Activated CD4-positive, alpha-beta T cell treated with anti-CD3 and anti-CD28 coated beads, Interleukin-2, amount 10 ng/mL, durations not matched to agents 7 days and 5 days (primary cell): Measurements from ENCODE around the gene ZNF234. TPM values are rescaled to one million over a fixed set of nuclear protein-coding genes. Genes with fewer than 3 reads are reported as not detected.
A peak's percentile ranks its signal among the peaks of the same experiment; 100 is the strongest.
"Not testable (repeated sequence)": the region's sequence is repeated elsewhere in the genome, so short reads cannot be mapped to it uniquely, and the experiment has no call there.

Source experiments
- CTCF ChIA-PET: fragments of 350-600 bp; sonication (Branson Sonifier 250); formaldehyde crosslinking; loops from one replicate; lab custom pipeline; 2021; ENCODE audit warnings: antibody characterized with exemption; lab: Charles Lee
- POLR2A ChIA-PET: fragments of 350-600 bp; sonication (Branson Sonifier 250); formaldehyde crosslinking; loops from one replicate; lab custom pipeline; 2021; ENCODE audit warnings: antibody characterized with exemption; lab: Charles Lee
- DNase-seq: peaks from one replicate; pipeline ENCODE4 v3.0.0-alpha.2; 2020
- H3K27ac Mint-ChIP-seq: one replicate; pipeline ENCODE4 v1.8.0; 2021; ENCODE audit warnings: mild to moderate bottlenecking, moderate library complexity, mixed read lengths
- H3K27me3 Mint-ChIP-seq: one replicate; pipeline ENCODE4 v1.8.0; 2021; ENCODE audit warnings: mixed read lengths
- H3K36me3 Mint-ChIP-seq: one replicate; pipeline ENCODE4 v1.8.0; 2021; ENCODE audit warnings: low read depth, mixed read lengths
- H3K4me1 Mint-ChIP-seq: one replicate; pipeline ENCODE4 v1.8.0; 2021; ENCODE audit warnings: mixed read lengths
- H3K4me3 Mint-ChIP-seq: one replicate; pipeline ENCODE4 v1.8.0; 2021; ENCODE audit warnings: mild to moderate bottlenecking, moderate library complexity, mixed read lengths
- H3K9me3 Mint-ChIP-seq: one replicate; pipeline ENCODE4 v1.8.0; 2021; ENCODE audit warnings: mixed read lengths
- total RNA-seq, 2 experiments: library from RNA; stranded (reverse); gene quantifications; one replicate each; pipeline ENCODE4 v1.2.3, GENCODE V29; 2021

The ZNF234 gene
- total RNA-seq, 2 experiments from 2014 or later, result 12.1 to 12.9 TPM

GRCh38 chr19:44142059-44142433 is 692 bp downstream of the ZNF234 start:
- Mint-ChIP-seq H3K4me1 (peaks cover 19% of the 10 kb centered on the region), H3K27ac (peak overlapping the region; percentile 91), H3K36me3 (peaks cover 34% of the 10 kb centered on the region), H3K27me3 (no peaks in the 10 kb centered on the region), H3K9me3 (peaks cover 10% of the 10 kb centered on the region), H3K4me3 (peak overlapping the region; percentile 86)
- ChIA-PET CTCF (no interaction called here), POLR2A (interaction anchor here (0.6 kb wide), 1 partner anchor 476 kb away, joined by 3 read pairs; no protein-coding TSS in a partner anchor)
- DNase-seq, result no peak

- peaks cover 87% of the 10 kb centered on the region for H3K36me3 Mint-ChIP-seq
- peaks cover 27% of the 10 kb centered on the region for H3K9me3 Mint-ChIP-seq
- CTCF ChIA-PET, result interaction anchor here (0.6 to 1.0 kb wide), 2 partner anchors 15 to 165 kb away, joined by 3 read pairs; partner anchors contain the start of gene ZNF226
- H3K27me3 Mint-ChIP-seq, result no peaks in the 10 kb centered on the region
- H3K27ac Mint-ChIP-seq, result no peak overlapping the region
- no peaks in the 10 kb centered on the region for H3K4me1 Mint-ChIP-seq
- DNase-seq, result no peak
- POLR2A ChIA-PET, result no interaction called here
- H3K4me3 Mint-ChIP-seq, result no peak overlapping the region
These were observed 8.4 kb downstream of the ZNF234 start for GRCh38 chr19:44149776-44150175.

DNA sequence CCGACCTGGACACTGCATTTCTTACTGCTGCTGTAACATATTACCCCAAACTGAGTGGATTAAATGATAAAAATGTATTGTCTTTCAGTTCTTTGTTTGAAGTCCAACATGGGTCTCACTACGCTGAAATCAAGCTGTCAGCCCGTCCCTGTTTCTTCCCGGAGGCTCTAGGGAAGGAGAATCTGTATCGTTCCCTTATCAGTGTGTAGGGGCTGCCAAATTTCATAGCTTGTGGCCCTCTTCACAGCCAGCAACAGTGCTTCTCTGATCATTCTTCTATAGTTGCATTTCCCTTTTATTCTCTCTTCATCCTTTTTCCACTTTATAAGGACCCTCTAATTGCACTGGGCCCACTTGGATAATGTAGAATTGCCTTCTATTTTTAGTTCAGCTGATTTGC is 10.1 kb downstream of the ZNF234 start:
- POLR2A ChIA-PET, result no interaction called here
- CTCF ChIA-PET, result no interaction called here
- no peak for DNase-seq
- no peaks in the 10 kb centered on the region for H3K4me1 Mint-ChIP-seq
- peaks cover 33% of the 10 kb centered on the region for H3K9me3 Mint-ChIP-seq
- H3K4me3 Mint-ChIP-seq, result no peak overlapping the region
- H3K36me3 Mint-ChIP-seq, result peaks cover 79% of the 10 kb centered on the region
- H3K27ac Mint-ChIP-seq, result no peak overlapping the region
- no peaks in the 10 kb centered on the region for H3K27me3 Mint-ChIP-seq

DNA sequence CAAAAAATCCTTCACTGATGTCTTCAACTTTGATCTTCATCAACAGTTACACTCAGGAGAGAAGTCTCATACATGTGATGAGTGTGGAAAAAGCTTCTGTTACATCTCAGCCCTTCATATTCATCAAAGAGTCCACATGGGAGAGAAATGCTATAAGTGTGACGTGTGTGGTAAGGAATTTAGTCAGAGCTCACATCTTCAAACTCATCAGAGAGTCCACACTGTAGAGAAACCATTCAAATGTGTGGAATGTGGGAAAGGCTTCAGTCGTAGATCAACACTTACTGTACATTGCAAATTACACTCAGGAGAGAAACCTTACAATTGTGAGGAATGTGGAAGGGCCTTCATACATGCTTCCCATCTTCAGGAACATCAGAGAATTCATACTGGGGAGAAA is 15.1 kb downstream of the ZNF234 start:
- Mint-ChIP-seq H3K4me3 (no peak overlapping the region), H3K36me3 (peaks cover 61% of the 10 kb centered on the region), H3K4me1 (no peaks in the 10 kb centered on the region), H3K9me3 (peaks cover 49% of the 10 kb centered on the region), H3K27me3 (no peaks in the 10 kb centered on the region), H3K27ac (no peak overlapping the region)
- ChIA-PET POLR2A (no interaction called here), CTCF (interaction anchor here (0.6 kb wide), 1 partner anchor 671 kb away, joined by 7 read pairs; no protein-coding TSS in a partner anchor)
- no peak for DNase-seq

- Mint-ChIP-seq H3K9me3 (peaks cover 48% of the 10 kb centered on the region), H3K27ac (no peak overlapping the region), H3K4me1 (peaks cover 29% of the 10 kb centered on the region), H3K27me3 (no peaks in the 10 kb centered on the region), H3K4me3 (no peak overlapping the region), H3K36me3 (peaks cover 37% of the 10 kb centered on the region)
- POLR2A ChIA-PET, result no interaction called here
- CTCF ChIA-PET, result no interaction called here
- DNase-seq, result no peak
These were observed 22.4 kb downstream of the ZNF234 start for GRCh38 chr19:44163789-44164188.

GRCh38 chr19:44164327-44164672 is 22.9 kb downstream of the ZNF234 start:
- Mint-ChIP-seq H3K4me3 (peak overlapping the region; percentile 90), H3K4me1 (peaks cover 29% of the 10 kb centered on the region), H3K27me3 (no peaks in the 10 kb centered on the region), H3K9me3 (peaks cover 49% of the 10 kb centered on the region), H3K27ac (peak overlapping the region; percentile 94), H3K36me3 (peaks cover 43% of the 10 kb centered on the region)
- ChIA-PET CTCF (interaction anchor here (1.0 kb wide), 1 partner anchor 46 kb away, joined by 4 read pairs; no protein-coding TSS in a partner anchor), POLR2A (no interaction called here)
- no peak for DNase-seq

GRCh38 chr19:44164673-44165512 is 23.5 kb downstream of the ZNF234 start, which contains the start of gene ZNF226:
ZNF226 (plus strand) TSS chr19:44165100; CDS start chr19:44170081, 4,981 bp downstream.
- Mint-ChIP-seq H3K4me3 (peak within 1 kb of the TSS; percentile 90), H3K27ac (peak within 1 kb of the TSS; percentile 94), H3K4me1 (peaks cover 29% of the 10 kb centered on the region), H3K36me3 (peaks cover 48% of the 10 kb centered on the region), H3K27me3 (no peaks in the 10 kb centered on the region), H3K9me3 (peaks cover 51% of the 10 kb centered on the region)
- POLR2A ChIA-PET, result no interaction called here
- DNase-seq, result peak; percentile 86
- CTCF ChIA-PET, result interaction anchor here (0.9 to 1.0 kb wide), 2 partner anchors 15 to 45 kb away, joined by 3 to 4 read pairs; no protein-coding TSS in a partner anchor

DNA sequence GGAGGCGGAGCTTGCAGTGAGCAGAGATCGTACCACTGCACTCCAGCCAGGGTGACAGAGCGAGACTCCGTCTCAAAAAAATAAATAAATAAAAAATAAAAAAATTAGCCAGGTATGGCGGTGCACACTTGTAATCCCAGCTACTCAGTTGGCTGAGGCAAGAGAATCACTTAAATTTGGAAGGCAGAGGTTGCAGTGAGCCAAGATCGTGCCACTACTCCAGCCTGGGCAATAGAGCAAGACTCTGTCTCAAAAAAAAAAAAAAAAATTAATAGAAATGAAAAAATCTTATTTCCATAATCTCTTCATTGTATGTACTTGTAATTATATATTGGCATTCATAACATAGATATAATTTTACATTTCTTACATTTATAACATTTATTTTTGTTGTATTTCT is 29.3 kb downstream of the ZNF234 start:
- peaks cover 91% of the 10 kb centered on the region for H3K36me3 Mint-ChIP-seq
- CTCF ChIA-PET, DNase-seq: not testable (repeated sequence)

GRCh38 chr19:44176590-44176989 is 35.2 kb downstream of the ZNF234 start:
- H3K9me3 Mint-ChIP-seq, result peaks cover 84% of the 10 kb centered on the region
- H3K36me3 Mint-ChIP-seq, result peaks cover 70% of the 10 kb centered on the region
- ChIA-PET POLR2A (no interaction called here), CTCF (no interaction called here)
- no peak overlapping the region for H3K27ac Mint-ChIP-seq
- H3K27me3 Mint-ChIP-seq, result no peaks in the 10 kb centered on the region
- no peak for DNase-seq
- H3K4me3 Mint-ChIP-seq, result no peak overlapping the region
- no peaks in the 10 kb centered on the region for H3K4me1 Mint-ChIP-seq

More for the DNA sequence above, 29.3 kb downstream of the ZNF234 start:
- peaks cover 67% of the 10 kb centered on the region for H3K9me3 Mint-ChIP-seq
- POLR2A ChIA-PET, H3K27me3 Mint-ChIP-seq, H3K4me3 Mint-ChIP-seq, H3K27ac Mint-ChIP-seq: not testable (repeated sequence)
- H3K4me1 Mint-ChIP-seq, result peaks cover 19% of the 10 kb centered on the region

DNA sequence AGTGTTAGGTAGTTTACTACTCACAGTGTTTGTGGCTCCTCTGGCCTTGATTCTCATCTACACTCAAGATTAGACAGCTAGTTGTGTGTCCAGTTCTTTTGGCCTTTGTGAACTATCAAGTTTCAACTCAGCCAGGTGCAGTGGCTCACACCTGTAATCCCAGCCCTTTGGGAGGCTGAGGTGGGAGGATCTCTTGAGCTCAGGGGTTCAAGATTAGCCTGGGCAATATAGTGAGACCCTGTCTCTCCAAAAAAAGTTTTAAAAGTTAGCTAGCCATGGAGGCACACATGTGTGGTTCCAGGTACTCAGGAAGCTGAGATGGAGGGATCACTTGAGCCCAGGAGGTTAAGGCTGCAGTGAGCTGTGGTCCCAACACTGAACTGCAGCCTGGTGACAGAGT is 39.6 kb downstream of the ZNF234 start:
- ChIA-PET POLR2A (no interaction called here), CTCF (interaction anchor here (0.5 to 1.3 kb wide), 2 partner anchors 15 to 1247 kb away, joined by 3 read pairs; no protein-coding TSS in a partner anchor)
- Mint-ChIP-seq H3K4me1 (no peaks in the 10 kb centered on the region), H3K27me3 (no peaks in the 10 kb centered on the region), H3K27ac (no peak overlapping the region), H3K36me3 (peaks cover 26% of the 10 kb centered on the region), H3K4me3 (no peak overlapping the region), H3K9me3 (peaks cover 74% of the 10 kb centered on the region)
- no peak for DNase-seq

DNA sequence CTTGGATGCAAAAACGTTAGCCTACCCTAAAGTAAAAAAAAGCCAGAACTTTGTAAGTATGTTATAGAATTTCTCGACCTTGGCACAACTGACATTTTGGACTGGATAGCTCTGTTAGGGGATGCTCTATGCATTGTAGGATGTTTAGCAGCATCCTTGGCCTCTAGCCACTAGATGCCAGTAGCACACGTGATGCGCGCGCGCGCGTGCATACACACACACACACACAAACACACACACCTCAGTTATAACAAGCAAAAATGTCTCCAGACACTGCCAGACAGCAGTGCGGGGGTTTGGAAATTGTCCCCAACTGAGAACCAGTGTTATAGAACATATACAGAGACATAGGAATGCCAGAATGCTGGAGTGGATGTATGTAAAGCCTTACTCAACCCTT is 40.8 kb downstream of the ZNF234 start:
- ChIA-PET POLR2A (no interaction called here), CTCF (no interaction called here)
- Mint-ChIP-seq H3K27ac (no peak overlapping the region), H3K4me1 (no peaks in the 10 kb centered on the region), H3K4me3 (no peak overlapping the region), H3K27me3 (no peaks in the 10 kb centered on the region), H3K9me3 (peaks cover 62% of the 10 kb centered on the region), H3K36me3 (peaks cover 14% of the 10 kb centered on the region)
- DNase-seq, result no peak

DNA sequence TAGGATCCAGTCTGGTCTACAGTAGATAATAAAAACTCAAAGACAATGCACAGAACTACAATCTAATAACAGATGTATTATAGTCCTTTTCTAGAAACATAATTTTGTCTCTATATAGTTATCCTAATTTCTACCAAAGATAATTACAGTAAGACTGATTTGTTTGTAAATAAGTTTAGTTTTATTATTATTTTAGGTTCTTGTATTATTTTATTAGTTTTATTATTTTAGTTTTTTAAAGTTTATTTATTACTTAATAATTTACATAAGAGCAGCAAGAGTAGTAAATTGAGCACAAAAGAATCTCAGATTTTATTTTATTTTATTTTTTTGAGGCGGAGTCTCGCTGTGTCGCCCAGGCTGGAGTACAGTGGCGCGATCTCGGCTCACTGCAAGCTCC is 48.7 kb downstream of the ZNF234 start:
- H3K4me1 Mint-ChIP-seq, result no peaks in the 10 kb centered on the region
- H3K9me3 Mint-ChIP-seq, result peaks cover 33% of the 10 kb centered on the region
- no peaks in the 10 kb centered on the region for H3K36me3 Mint-ChIP-seq
- no peak for DNase-seq
- POLR2A ChIA-PET, result no interaction called here
- H3K4me3 Mint-ChIP-seq, result no peak overlapping the region
- H3K27ac Mint-ChIP-seq, result no peak overlapping the region
- no peaks in the 10 kb centered on the region for H3K27me3 Mint-ChIP-seq
- CTCF ChIA-PET, result no interaction called here

DNA sequence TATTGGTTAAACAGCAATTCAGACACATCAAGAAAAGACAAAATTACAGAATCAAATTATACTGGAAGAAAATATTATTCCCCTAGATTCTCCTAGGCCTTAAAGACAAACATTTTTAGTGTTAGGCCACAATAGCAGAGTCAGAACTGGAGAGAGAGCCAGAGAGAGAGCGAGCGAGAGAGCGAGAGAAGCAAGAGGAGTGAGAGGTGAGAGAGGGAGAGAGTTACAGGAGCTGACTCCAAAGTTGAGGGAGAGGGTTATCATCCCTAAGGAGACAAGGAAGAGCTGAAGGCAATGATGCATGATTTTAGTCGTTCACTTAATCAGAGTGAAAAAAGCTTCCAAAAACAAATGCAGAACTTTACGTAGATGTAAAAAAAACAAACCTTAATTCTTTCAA is 50.8 kb downstream of the ZNF234 start:
- Mint-ChIP-seq H3K27ac (no peak overlapping the region), H3K4me1 (no peaks in the 10 kb centered on the region), H3K27me3 (no peaks in the 10 kb centered on the region), H3K4me3 (no peak overlapping the region), H3K36me3 (no peaks in the 10 kb centered on the region), H3K9me3 (peaks cover 39% of the 10 kb centered on the region)
- ChIA-PET POLR2A (no interaction called here), CTCF (no interaction called here)
- no peak for DNase-seq
